Measurements from ENCODE around the gene IQCE.
"Not testable (repeated sequence)": the region's sequence is repeated elsewhere in the genome, so short reads cannot be mapped to it uniquely, and the experiment has no call there.

IQCE gene

DNA sequence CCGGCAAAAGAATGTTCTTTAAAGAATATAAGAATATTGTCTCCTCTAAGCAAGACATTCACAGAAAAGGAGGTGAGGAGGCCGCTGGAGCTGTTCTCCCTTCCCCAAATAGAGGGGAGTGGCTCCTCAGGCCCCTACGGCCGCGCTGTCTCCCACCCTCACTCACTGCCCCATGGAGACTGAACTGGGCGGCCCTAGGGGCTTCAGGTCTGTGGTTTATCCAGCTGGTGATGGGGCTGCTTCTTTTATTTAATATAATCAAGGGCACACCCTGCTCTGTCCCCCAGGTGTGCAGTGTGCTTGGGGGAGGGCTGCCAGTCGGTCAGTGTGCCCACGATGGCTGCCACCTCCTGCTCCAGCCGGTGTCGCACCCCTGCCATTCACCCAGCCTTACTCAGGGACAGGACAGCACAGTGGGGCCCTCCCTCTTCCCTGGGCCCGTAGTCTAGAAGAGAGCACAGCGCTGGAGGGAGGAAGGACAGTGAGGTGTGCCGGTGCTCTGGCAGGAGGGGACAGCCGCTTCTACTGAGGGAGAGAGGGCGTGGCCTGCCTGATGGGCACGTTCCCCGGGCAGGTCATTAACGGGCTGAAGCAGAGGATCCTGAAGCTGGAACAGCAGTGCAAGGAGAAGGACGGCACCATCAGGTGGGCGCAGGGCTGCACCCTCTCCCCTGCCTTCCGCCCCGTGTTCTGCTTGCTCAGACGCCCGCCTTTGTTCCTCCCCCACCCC is 23.4 kb downstream of the IQCE start:
- DNase-seq (ENCODE audit: low spot score), result no peak

DNA sequence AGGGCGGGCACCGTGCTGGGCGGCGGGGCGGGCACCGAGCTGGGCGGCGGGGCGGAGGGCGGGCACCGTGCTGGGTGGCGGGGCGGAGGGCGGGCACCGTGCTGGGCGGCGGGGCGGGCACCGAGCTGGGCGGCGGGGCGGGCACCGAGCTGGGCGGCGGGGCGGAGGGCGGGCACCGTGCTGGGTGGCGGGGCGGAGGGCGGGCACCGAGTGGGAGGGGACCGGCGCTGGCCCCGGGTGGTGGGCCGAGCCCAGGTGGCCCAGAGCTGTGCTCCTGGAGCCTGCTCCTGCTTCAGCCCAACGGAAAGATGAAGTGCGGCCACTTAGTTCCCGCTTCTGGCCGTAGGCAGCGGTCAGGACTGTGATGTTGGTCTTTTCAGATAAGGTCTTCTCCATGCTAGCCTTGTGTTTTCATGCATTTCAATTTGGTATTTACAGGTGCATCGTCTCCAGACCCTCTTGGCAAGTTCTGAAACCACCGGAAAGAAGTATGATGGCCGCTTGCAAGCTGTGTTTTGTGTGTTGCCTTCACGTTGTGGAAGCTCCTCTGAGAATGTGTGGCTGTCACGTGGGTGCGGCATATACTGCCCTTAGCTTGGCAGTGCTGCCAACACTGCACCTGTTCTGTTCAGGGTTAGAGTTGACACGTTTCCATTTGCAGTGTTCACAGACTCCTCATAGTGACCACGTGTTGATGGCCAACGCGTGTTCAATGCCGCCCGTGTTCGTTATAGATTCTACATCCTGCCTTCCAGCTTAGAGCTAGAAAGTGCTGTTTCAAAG is 25.2 kb downstream of the IQCE start:
- no peak for DNase-seq (ENCODE audit: low spot score)

DNA sequence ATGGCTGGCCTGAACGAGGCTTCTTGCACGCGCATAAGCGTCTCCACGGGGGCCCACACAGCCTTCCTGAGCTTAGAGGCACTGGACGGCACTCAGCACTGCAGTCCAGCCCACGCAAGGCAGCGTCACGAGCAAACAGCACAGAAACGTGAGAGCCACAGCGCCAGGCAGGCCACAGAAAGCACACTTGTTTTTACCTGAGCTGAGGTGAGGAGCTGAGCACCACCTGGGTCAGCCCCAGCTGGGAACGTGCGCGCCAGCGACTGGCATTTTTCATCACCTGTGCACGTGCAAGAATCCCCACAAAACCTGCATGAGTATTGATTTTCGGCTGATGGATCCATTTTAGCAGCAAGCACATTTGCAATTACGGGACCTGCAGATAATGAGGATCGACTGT is 26.7 kb downstream of the IQCE start:
- DNase-seq (ENCODE audit: low spot score), result no peak

DNA sequence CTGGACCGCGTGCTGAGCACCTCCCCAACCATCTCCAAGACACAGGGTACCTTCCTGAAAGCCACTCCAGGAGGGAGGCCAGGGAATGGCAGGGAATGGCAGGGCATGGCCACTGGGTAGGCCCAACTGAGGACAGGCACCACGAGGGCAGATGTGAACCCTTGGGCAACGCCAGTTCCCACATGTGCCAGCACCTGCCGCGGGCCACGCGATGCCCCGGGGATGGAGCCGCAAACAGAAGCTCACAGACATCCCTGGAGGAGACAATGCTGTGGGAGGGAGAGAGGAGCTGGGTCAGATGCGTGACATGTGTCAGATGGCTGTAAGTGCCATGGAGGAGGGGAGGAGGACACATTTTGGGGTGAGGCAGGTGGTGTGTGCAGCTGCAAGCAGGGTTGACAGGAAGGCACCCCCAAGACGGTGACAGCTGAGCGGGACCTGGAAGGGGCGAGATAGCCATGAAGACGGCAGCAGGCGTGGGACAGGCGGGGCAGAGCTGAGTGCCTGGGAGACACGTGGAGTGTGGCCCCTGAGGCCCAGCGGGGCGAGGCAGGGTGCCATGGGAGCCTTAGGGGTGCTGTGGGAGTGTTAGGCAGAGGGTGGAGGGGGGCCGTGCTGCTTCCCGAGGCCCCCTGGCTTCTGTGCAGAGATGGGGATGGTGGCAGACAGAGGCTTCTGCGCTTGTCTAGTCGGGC is 27.7 kb downstream of the IQCE start:
- DNase-seq (ENCODE audit: low spot score), result no peak

DNA sequence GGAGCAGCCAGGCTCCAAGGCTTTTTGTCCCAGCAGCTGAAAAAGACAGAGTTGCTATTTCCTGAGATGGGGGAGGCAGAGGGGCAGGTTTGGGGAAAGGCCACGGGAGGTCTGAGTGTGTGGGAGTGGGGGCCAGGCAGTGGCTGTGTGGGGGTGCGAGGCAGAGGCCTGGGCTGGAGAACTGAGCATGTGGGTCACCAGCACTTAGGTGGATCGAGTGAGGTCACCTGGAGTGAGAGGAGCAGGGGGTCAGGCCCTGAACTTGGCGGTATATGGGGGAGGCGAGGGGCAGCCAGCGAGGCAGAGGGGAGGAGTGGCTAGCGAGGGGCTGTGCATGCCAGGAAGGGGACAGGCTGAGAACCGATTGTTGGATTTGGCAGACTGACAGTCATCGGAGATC is 28.4 kb downstream of the IQCE start:
- no peak for DNase-seq (ENCODE audit: low spot score)

DNA sequence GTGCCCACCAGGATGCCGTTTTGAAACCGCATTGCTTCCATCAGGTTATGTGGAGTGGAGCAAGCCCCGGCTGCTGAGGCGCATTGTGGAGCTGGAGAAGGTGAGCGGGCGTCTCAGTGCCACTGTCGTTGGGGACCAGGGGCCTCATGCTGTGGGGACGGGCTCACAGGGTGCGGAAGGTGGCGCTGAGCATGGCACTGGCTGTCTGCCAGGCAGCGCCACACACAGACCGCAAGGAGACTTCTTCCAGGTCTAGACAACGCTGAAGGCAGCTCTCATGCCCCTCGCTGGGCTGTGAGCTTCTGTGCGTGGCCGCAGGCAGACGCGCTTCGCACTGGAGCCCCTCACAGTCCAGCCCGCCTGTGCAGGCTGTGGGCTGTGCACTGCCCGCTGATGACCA is 29.0 kb downstream of the IQCE start:
- no peak for DNase-seq (ENCODE audit: low spot score)

DNA sequence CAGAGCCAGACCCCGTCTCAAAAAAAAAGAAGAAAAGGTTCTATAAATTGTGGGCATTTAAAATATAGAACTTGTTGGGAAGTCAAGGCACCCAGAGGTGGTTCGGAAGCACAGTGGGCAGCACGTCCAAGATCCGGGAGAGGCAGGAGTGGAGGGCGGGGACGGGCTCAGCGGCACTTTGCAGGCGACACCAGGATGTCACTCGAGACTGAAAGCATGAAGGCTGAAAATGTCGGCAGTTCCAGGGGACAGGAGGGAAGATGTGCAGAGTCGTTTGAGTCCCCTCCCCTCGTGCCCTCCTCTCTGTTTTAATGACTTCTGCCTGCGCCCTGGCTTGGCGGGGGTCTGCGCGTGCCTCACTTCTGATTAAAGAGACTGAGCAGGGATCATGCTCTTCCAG is 30.6 kb downstream of the IQCE start:
- no peak for DNase-seq (ENCODE audit: low spot score)

DNA sequence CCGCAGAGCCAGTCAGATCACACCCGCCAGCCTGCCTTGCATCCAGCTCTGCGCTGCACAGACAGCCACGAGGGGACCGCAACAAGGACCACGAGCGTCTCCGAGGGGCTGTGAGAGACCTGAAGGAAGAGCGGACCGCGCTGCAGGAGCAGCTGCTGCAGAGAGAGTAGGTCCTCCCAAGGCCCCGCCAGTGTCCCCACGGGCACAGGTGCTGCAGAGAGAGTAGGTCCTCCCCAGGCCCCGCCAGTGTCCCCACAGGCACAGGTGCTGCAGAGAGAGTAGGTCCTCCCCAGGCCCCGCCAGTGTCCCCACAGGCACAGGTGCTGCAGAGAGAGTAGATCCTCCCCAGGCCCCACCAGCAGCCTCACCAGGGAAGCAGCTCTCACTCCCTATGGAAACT is 31.2 kb downstream of the IQCE start:
- not testable (repeated sequence) for DNase-seq (ENCODE audit: low spot score)

DNA sequence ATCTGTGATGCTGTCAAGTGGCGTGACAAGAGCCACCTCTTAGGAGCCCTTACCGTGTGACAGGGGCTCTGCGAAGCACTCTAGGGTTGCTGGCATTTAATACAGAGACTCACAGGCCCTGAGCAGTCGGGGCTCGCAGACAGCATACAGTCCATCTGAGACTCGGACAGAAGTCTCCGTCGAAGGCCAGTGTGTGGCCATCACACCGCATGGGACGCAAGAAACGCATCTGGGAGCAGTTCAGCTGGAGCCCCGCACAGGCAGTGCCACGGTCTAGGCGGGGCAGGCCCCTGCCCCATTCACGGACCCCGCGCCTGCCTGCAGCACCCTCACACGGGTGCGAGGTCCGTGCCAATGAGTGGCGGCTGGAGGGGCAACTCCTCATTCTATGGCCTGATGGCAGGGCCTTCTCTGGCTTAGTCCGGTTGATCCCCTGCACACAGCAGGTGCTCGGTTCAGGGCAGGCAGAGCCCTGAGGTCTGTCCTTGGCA is 33.6 kb downstream of the IQCE start:
- no peak for DNase-seq (ENCODE audit: low spot score)

DNA sequence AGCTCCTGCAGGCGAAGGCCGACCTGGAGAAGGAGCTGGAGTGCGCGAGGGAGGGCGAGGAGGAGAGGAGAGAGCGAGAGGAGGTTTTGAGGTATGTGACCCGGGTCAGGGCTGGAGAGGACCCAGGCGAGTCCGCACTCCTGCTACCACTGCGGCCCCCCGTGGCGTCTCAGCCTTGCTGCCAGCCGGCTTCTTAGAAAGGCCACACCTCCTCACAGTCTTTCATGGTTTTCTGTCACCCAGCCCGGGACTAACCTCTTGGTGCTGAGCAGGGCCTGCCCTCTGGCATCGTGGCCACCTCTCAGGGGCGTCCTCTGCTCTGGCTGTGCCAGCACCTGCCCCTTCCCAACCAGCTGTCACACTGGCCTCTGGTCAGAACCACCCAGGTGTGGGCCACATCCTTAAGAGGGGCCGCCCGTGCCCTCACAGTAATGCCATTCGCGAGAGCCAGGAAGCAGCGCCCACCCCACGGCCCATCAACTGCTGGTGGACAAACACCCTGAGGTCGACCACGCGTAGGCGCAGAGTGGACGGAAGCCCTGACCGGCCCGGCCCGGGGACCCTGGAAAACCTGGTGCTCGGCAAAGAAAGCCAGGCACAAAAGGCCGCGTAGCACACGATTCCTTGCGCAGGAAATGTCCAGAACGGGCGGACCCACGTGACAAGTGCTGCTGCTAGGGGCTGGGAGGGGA is 34.4 kb downstream of the IQCE start:
- no peak for DNase-seq (ENCODE audit: low spot score)

DNA sequence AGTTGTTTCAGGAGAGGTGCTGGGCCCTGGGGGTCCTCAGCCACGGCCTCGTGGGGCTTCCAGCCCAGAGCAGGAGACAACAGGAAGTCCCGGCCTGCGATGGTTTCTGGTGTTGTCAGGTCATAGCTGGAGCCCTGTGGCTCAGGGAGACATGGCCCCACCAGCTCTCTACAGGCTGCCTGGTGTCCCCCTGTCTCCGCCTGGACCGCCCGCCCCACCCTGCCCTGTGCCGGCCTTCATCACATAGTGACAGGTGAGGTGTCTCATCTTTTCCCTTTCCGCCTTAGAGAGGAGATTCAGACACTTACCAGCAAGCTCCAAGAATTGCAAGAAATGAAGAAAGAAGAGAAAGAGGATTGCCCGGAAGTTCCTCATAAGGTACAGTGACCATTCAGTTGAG is 35.8 kb downstream of the IQCE start:
- no peak for DNase-seq (ENCODE audit: low spot score)

DNA sequence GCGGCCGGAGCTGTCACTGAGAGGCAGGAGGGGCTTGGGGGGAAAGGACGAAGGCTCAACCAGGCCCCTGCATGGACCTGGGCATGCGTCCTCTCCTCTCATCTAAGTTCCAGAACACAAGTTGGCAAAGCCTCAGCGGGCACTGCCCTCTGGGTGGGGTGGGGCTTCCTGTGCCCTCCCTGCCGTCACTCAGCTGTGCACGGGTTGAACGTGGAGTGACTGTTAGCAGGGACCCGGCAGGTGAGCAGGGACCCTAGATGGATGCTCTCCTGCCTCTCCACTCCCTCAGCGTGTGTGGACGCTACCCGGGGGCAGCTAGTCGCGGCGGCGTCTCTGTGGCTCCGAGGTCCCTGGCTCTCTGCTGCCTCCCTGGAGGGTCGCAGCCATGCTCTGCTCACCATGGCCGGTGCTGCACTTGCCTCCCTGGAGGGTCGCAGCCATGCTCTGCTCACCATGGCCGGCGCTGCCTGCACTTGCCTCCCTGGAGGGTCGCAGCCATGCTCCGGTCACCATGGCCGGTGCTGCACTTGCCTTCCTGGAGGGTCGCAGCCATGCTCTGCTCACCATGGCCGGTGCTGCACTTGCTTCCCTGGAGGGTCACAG is 36.6 kb downstream of the IQCE start:
- DNase-seq (ENCODE audit: low spot score), result no peak

DNA sequence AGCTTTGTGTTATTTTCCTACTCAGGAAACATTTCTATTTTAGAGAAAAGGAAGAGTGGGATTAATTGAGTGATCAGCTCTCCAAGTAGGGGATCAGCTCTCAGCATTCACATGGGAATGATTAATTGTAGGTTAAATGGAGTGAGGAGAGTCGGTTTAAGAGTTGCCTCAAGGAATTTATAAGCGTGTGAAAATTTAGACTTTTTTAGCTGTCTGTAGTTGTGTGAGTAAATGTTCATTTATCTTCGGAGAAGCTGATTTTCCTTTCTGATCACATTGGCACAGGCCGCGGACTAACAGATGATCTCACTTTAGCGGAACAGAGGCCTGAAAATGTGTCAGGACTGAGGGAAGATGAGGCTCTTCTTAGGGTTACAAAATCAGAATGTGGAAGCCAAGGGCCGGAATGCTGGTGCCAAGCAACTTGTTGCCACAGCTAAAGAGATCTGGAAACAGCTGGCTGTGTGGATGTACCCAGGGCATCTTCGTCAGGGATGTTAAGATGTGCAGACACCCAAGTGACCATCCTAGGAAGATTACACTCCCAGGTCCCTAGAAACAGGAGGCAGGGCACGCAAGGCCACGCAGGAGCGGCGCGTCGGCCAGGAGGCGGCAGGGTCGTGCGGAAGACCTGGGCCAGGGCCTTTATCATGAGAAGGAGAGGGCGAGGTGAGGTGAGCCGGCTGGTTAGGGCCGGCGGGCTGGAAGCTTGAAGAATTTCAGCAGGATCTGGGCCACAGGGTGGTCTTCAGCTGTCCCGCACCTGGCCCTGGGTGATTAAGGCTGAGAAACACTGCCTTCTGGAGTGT is 37.9 kb downstream of the IQCE start:
- no peak for DNase-seq (ENCODE audit: low spot score)

DNA sequence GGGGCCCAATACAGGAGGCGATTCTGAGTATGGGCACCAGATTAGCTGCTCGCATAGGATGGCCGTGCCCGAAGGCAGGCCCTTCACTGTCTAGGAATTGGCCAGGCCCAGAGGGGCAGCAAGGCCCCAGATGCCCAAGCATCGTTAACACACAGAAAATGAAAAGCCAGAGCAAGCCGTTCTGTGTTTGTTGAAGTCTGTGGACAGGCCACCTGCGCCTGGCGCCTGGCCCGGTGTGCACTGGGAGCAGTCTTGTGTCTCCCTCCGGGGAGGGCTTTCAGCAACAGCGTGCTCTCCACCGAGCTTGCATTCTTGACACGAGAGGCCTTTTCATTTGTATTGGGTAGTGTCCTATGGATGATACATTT is 38.5 kb downstream of the IQCE start:
- DNase-seq (ENCODE audit: low spot score), result no peak

DNA sequence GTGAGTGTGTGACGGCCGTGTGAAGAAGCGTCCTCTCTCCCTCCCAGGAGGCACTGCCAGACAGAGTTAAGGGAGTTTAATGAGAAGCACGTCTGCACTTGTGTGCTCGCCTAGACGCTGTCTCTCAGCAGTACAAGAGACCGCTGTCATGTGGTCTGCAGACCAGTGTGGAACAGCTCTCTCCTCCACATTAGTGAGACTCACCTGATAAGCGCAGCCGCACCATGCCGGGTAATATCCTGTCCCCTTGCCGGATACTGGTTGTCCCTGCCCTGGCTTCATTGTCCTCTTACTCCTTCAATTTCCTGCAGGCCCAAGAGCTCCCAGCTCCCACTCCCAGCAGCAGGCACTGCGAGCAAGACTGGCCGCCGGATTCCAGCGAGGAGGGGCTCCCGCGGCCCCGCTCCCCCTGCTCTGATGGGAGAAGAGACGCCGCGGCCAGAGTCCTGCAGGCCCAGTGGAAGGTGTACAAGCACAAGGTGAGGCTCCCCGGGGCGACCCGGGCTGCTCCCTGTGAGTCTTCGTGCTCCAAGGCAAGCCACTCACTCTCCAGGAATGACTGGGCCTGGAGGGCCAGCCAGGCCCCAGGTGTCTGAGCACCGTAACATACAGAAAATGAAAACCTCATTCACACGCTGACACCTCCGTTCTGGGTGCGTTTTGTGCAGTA is 39.5 kb downstream of the IQCE start:
- no peak for DNase-seq (ENCODE audit: low spot score)

DNA sequence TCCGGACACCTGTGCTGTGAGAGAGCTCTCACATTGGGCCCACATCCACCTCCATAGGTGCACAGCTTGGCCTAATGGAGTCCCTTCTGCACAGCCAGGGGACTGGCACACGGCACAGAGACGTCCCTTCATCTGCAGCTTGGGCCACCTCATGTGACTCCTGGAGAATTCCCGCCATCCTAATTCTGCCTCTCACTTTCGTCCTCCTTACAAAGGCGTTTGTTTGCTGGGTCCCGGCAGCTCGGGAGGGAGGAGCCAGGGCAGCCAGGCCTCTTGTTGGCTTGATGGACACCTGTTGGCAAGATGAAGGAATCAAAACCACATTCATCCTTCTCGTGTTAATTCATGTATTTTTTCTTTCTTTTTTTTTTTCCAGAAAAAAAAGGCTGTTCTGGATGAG is 42.3 kb downstream of the IQCE start:
- DNase-seq (ENCODE audit: low spot score), result no peak

DNA sequence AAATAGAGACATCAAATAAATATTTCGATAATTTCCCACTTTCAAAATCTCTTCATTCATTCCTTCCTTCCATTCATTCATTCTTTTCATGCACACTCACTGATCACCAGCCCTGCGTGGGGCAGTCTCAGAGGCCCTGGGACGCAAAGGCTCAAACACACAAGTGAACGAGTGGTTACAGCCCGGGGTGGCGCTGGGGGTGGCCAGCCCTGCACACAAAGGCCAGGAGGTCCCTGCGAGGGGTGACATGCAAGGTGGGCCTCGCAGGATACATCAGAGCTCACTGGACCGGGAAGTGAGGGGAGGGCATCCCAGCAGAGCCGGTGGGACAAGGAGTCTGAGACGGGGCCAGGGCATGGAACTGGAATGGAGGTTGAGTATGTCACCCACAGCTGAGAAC is 43.1 kb downstream of the IQCE start:
- DNase-seq (ENCODE audit: low spot score), result no peak

DNA sequence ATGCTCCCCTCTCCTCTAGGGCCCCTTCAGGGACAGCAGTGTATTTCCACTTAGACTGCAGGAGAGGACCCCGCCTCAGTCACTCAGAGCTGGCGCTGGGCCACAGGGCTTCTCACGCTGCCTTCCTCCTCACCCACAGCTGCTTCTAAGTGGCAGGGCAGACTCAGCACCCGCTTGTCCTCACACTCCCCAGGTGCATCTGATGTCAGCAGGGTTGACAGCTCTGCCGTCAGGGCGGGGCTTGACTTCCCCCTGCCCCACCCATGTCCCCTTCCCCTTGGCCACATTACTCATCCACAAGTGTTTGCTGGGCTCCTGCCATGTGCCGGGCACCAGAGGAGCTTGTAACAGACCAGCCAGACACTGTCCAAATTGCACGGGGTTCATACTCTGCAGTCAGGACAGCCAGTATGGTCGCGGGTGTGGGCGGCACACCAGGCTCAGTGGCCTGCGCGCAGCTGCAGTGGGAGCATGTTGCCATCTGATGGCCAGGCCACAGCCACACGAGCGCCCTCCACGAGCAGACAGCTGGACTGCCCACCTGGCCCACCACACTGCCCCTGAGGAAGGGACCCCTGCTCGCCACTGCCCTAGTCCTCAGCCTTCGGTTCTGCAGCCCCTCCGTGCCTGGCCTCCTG is 43.7 kb downstream of the IQCE start:
- DNase-seq (ENCODE audit: low spot score), result no peak

DNA sequence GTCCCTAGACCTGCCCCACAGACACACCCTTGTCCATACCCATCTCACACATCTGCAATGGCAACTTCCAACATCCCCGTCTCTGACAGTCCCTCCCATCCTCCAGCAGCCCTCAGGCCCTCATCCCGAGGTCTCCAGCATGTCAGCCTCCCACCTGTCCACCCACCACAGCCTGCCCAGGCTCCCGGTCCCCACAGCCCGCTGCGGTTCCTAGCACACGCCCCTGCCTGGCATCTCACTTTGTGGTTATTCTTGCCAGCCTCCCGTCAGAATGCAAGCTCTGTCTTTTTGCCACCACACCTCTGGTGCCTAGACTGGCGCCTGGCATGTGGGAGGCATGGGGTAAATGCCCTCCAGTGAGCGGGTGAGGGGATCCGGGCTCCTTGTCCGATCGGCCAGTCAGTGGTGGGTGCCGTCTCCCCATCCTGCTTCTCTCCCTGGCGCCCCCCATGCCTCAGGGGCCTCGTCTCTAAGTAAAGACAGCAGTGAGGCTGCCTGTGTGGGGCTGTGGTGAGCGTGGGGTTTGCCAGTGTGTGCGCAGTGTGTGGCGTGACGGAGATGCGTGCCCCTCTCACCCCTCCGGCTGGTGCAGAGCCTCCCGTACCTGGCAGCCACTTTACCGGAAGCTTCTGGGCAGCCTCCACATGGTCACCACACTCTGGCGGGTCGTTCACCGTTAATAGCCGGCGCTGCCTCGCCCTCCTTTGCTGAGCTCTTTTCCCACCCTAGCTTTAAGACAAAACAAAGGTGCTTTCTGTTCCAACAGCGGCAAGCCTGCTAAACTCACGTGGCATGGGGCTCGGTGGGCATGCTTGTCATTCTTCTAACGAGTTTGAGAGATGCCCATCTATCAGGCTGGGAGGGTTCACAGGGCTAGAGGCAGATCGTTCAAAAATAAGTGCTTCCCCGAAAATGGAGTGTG is 44.5 kb downstream of the IQCE start:
- no peak for DNase-seq (ENCODE audit: low spot score)

Measured in AG20443 (cell line).